HG02610 (cell line): ENCODE results near the gene SAPCD2.
"Not testable (repeated sequence)": the region's sequence is repeated elsewhere in the genome, so short reads cannot be mapped to it uniquely, and the experiment has no call there.

ENCODE experiments used
- ATAC-seq: cut with Tn5 transposase; IDR thresholded peaks from one replicate; pipeline ENCODE4 v1.9.1; 2021; ENCODE audit warnings: mild to moderate bottlenecking, moderate library complexity; ENCODE audit not compliant: unreplicated experiment

The SAPCD2 gene

DNA sequence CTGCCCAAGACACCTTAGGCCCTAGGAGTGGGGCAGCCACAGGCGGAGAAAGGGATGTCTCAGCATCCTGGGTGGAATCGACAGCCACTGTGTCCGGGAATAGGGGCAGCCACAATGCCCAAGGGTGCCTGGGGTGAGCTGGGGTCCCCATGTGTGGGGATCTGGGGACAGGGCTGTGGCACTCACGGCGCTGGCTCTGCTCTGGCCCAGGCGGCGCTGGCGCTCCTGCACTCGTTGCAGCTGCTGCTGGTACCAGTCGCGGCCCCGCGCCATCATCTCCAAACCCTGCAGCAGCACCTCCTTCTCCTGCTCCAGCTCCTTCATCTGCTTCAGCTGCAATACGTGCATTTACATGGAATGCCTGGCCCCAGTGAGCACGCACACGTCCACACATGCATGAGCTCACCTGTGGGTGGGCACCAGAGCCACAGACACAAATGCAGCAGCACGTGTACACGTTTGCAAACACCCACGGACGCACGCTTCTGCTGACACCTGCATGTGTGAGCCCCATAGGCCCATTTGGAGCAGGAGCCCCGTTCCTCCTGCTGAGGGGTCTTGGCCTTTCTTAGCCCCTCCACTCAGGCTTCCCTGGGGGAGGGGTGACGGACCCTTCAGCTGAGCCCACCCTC is 4.9 kb downstream of the SAPCD2 start:
- no peak for ATAC-seq

GRCh38 chr9:137064880-137065164 is 5.5 kb downstream of the SAPCD2 start:
- ATAC-seq = no peak

DNA sequence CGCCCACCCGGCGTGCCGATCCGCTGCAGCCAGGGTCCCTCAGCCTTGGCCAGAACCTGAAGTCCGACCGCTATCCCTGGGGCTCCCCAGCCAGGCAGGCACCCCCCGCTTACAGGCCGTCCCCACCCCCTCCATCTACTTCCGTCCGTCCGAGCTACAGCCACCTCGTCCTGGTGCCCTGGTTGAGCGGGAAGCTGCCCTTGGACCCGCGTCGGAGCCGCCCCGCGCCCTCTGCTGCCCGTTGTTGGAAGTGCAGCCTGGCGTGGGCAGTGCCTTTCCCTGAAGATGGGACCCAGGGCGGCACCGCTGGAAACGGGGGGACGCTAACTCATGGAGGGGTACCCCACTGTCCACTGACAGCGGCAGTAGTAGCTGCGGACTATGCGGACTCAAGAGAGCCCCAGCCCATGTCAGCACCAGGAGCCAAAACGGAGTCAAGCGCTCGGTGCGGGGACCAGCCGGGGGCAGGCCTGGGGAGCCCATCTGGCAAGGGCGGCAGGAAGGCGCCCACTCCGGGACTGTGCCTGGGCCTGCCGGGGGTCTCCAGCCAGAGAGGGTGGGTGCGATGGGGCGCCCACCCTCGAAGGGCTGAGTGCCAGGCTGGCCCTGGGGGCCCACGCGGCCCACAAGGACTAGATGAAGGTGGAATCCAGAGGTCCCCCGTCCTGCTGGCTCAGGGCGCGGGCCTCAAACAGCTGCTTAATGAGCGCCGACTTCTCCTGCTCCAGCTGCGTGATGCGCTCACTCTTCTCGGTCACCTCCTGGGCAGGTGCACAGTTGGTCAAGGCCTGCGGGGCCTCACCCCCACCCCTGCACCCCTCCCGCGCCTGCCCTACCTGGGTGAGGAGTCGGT is 6.1 kb downstream of the SAPCD2 start:
- ATAC-seq = no peak

GRCh38 chr9:137063311-137064026 is 6.9 kb downstream of the SAPCD2 start:
- no peak for ATAC-seq

DNA sequence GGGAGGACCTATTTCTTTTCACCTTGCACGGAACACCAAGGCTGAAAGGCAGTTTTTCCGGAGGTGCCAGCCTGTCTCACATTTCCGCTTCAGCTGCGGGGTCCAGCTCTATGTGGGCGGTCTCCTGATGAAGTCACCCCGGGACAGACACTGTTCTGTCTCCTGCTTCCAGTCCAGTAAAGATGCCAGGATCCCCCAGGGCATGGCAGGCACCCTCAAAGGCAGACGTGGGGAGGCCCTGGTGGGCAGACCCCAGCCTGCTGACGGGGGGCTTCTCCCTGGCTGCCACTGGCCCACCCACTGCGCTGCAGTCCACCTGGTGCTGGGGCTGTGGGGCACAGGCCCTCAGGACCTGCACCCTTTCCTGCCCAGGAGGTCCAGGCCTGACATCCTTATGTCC is 7.6 kb downstream of the SAPCD2 start:
- not testable (repeated sequence) for ATAC-seq

DNA sequence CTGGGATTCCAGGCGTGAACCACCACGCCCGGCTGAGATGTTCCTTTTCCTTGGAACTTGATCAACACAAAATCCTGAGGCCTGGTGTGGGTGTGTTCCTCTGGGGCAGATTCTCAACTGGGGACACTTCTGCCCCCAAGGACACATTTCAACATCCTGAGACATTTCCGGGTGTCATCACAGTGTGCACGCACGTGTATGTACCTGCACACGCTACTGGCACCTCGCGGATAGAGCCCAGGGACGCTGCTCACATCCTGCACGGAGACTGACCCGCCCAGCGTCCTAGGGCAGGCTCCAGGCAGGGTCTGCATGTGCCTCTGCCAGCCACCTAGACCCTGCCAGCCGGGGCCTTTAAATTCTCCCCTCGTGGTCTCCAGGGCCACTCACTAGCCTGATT is 8.0 kb downstream of the SAPCD2 start:
- ATAC-seq = no peak

- no peak for ATAC-seq
Observed at GRCh38 chr9:137058521-137059234, 11.7 kb downstream of the SAPCD2 start.

DNA sequence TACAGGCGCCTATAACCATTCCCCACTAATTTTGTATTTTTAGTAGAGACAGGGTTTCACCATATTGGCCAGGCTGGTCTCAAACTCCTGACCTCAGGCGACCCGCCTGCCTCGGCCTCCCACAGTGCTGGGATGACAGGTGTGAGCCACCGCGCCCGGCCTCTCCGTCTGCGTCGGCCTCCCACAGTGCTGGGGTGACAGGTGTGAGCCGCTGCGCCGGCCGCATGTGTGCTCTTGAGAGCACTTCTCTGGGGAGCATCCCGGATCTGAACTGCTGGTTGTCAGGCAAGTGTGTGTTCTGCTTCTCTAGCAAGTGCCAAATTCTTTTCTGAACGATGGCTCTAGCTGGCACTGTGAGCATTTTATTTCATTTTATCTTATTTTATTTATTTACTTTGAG is 12.8 kb downstream of the SAPCD2 start:
- no peak for ATAC-seq

- ATAC-seq = no peak
Observed at GRCh38 chr9:137056739-137057415, 13.5 kb downstream of the SAPCD2 start.

- no peak for ATAC-seq
Observed at GRCh38 chr9:137055385-137056364, 14.7 kb downstream of the SAPCD2 start.

GRCh38 chr9:137054932-137055384 is 15.4 kb downstream of the SAPCD2 start:
- ATAC-seq = no peak

GRCh38 chr9:137053944-137054931 is 16.1 kb downstream of the SAPCD2 start, which contains the start of gene ENTPD2:
ENTPD2 (minus strand) TSS chr9:137054061; CDS start chr9:137053997, 64 bp downstream.
- no peak for ATAC-seq

GRCh38 chr9:137052998-137053943 is 17.1 kb downstream of the SAPCD2 start:
- no peak for ATAC-seq

DNA sequence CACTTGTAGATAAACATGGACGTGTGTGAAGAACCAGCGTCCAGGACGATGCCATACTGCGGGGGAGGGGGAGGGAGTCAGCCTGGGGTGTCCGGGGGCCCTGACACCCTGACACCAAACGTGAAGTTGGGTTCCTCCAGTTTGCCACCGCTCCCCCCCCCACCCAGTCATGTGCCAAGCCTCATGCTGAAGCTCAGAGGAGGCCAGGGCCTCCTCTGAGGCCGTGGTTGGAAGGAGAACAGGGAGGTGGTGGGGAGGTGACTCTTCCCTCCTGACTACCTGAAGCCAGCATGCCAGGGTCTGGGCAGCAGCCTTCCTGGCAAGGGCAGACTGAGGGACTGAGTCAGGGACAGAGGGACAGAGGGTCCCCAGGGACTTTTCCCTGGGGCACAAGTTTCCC is 18.1 kb downstream of the SAPCD2 start:
- no peak for ATAC-seq

GRCh38 chr9:137051145-137051724 is 19.1 kb downstream of the SAPCD2 start:
- no peak for ATAC-seq

GRCh38 chr9:137050570-137050969 is 19.8 kb downstream of the SAPCD2 start:
- no peak for ATAC-seq
